Natural killer cell (primary cell): ENCODE measurements around the gene TNNI3. TPM values are rescaled to one million over a fixed set of nuclear protein-coding genes. Genes with fewer than 3 reads are reported as not detected.
A peak's percentile ranks its signal among the peaks of the same experiment; 100 is the strongest.

ENCODE experiments used
- ATAC-seq, 3 donors: fragments of 150-1000 bp in 2 of 3; fragments of 200-7000 bp in 1 of 3; cut with Tn5 transposase; 1 replicate in 1 of 3; 2 replicates in 2 of 3; pipeline ENCODE4 v1.10.0; 2021; ENCODE audit warnings: mild to moderate bottlenecking in 2 of 3, moderate library complexity in 2 of 3
- DNase-seq, 2 donors: peaks; one replicate each; pipeline versions ENCODE4 v3.0.0 to v3.0.0-alpha.2; 2013 to 2021; ENCODE audit warnings: mixed read lengths in 1 of 2
- H3K27ac ChIP-seq: one replicate; pipeline ENCODE4 v1.5.1; 2013; ENCODE audit warnings: mild to moderate bottlenecking, low read length
- H3K27me3 ChIP-seq: one replicate; pipeline ENCODE4 v1.6.1; 2013; ENCODE audit warnings: low read length; ENCODE audit not compliant: control insufficient read depth, insufficient read depth
- H3K36me3 ChIP-seq: one replicate; pipeline ENCODE4 v1.6.1; 2013; ENCODE audit warnings: low read length; ENCODE audit not compliant: control insufficient read depth, insufficient read depth
- H3K4me1 ChIP-seq: one replicate; pipeline ENCODE4 v1.6.1; 2013; ENCODE audit warnings: low read length; ENCODE audit not compliant: control insufficient read depth, insufficient read depth
- H3K4me3 ChIP-seq: one replicate; pipeline ENCODE4 v1.5.1; 2013; ENCODE audit warnings: low read length
- H3K9me3 ChIP-seq: one replicate; pipeline ENCODE4 v1.6.1; 2013; ENCODE audit warnings: low read length; ENCODE audit not compliant: control insufficient read depth, insufficient read depth
- H3K27ac Mint-ChIP-seq, 2 donors: one replicate each; pipeline ENCODE4 v1.8.0; 2022; ENCODE audit warnings: mild to moderate bottlenecking in 2 of 2, mixed read lengths in 2 of 2, moderate library complexity in 1 of 2
- H3K27me3 Mint-ChIP-seq, 2 donors: one replicate each; pipeline ENCODE4 v1.8.0; 2022; ENCODE audit warnings: low read depth in 2 of 2, mixed read lengths in 2 of 2
- H3K36me3 Mint-ChIP-seq: one replicate; pipeline ENCODE4 v1.8.0; 2022; ENCODE audit warnings: mixed read lengths
- H3K4me1 Mint-ChIP-seq, 2 donors: one replicate each; pipeline ENCODE4 v1.8.0; 2022; ENCODE audit warnings: mixed read lengths in 2 of 2
- H3K4me3 Mint-ChIP-seq: one replicate; pipeline ENCODE4 v1.8.0; 2022; ENCODE audit warnings: mild to moderate bottlenecking, moderate library complexity, mixed read lengths
- H3K9me3 Mint-ChIP-seq, 2 donors: one replicate each; pipeline ENCODE4 v1.8.0; 2022; ENCODE audit warnings: mixed read lengths in 2 of 2
- CTCF ChIP-seq: fragments of 200-600 bp; IDR thresholded peaks from one replicate; pipeline ENCODE4 v1.8.0; 2022; ENCODE audit warnings: antibody characterized with exemption
- WGBS: methylation state at CpG from one replicate; pipeline ENCODE4 v1.1.7; 2013; ENCODE audit warnings: missing lambda C conversion rate; ENCODE audit not compliant: insufficient coverage; 5-methylcytosine and 5-hydroxymethylcytosine counted together
- intact Hi-C: fragments of 100-400 bp; cut with micrococcal nuclease; formaldehyde crosslinking; loops from one replicate; pipeline ENCODE4 v1.14.2; 2022
- total RNA-seq, 4 donors: library from RNA; stranded (reverse); fragments of 120-200 nt in 1 of 4; gene quantifications; one replicate each; pipeline versions ENCODE4 v1.2.3 to v1.2.4, GENCODE V29; 2013 to 2022

TNNI3 gene
- total RNA-seq, 3 donors from 2014 or later (not counting 1 experiment from before 2014, with no cell fraction given) = 0.94 TPM; not detected in 2

- ATAC-seq = peak; percentile 22 to 30 (median 28)
- H3K27me3 ChIP-seq = no peaks in the 10 kb centered on the region
- peak within 1 kb of the TSS; percentile 69 for H3K4me3 ChIP-seq
Observed at GRCh38 chr19:55116859-55117662, 40.5 kb downstream of the TNNI3 start, which contains the start of gene PPP1R12C. TSS of gene PPP1R12C (minus strand) at chr19:55117637. CDS start at chr19:55117543, 94 bp downstream.

GRCh38 chr19:55116232-55116858 lies 41.2 kb downstream of the TNNI3 start:
- H3K27ac Mint-ChIP-seq = peak overlapping the region; percentile 89 to 98
- H3K9me3 Mint-ChIP-seq = no peaks in the 10 kb centered on the region
- H3K27me3 Mint-ChIP-seq = no peaks in the 10 kb centered on the region
- ATAC-seq (peak; percentile 16 to 30 (median 22)), DNase-seq (peak; percentile 34 to 74)
- Histone ChIP-seq H3K4me1 (peaks cover 51% of the 10 kb centered on the region), H3K36me3 (peaks cover 5% of the 10 kb centered on the region), H3K27me3 (no peaks in the 10 kb centered on the region), H3K9me3 (no peaks in the 10 kb centered on the region), H3K27ac (peak overlapping the region; percentile 45), H3K4me3 (peak overlapping the region; percentile 69)
- under 1% methylated on average over 25 of the region's 25 CpGs for WGBS
- TF ChIP-seq CTCF = no peak
- intact Hi-C loops = loop anchor here (5.0 kb wide), 1 partner anchor 34 kb away; no protein-coding TSS in a partner anchor
- H3K4me3 Mint-ChIP-seq = peak overlapping the region; percentile 96
- H3K4me1 Mint-ChIP-seq = peaks cover 36 to 49% of the 10 kb centered on the region in 2 donors
- no peaks in the 10 kb centered on the region for H3K36me3 Mint-ChIP-seq

More at GRCh38 chr19:55116859-55117662, 40.5 kb downstream of the TNNI3 start, which contains the start of gene PPP1R12C:
- WGBS = under 1% methylated on average over 97 of the region's 97 CpGs
- no peaks in the 10 kb centered on the region for H3K9me3 ChIP-seq
- peak within 1 kb of the TSS; percentile 45 for H3K27ac ChIP-seq
- H3K36me3 Mint-ChIP-seq = no peaks in the 10 kb centered on the region
- H3K4me3 Mint-ChIP-seq = peak within 1 kb of the TSS; percentile 97
- no peak for DNase-seq
- no peaks in the 10 kb centered on the region for H3K27me3 Mint-ChIP-seq
- no peak for TF ChIP-seq CTCF
- intact Hi-C loops = loop anchor here (1.0 to 5.0 kb wide), 2 partner anchors 35 to 62 kb away; no protein-coding TSS in a partner anchor
- H3K9me3 Mint-ChIP-seq = no peaks in the 10 kb centered on the region
- peaks cover 36 to 49% of the 10 kb centered on the region in 2 donors for H3K4me1 Mint-ChIP-seq
- H3K36me3 ChIP-seq = peaks cover 5% of the 10 kb centered on the region
- peak within 1 kb of the TSS; percentile 89 to 98 for H3K27ac Mint-ChIP-seq
- peaks cover 51% of the 10 kb centered on the region for H3K4me1 ChIP-seq

DNA sequence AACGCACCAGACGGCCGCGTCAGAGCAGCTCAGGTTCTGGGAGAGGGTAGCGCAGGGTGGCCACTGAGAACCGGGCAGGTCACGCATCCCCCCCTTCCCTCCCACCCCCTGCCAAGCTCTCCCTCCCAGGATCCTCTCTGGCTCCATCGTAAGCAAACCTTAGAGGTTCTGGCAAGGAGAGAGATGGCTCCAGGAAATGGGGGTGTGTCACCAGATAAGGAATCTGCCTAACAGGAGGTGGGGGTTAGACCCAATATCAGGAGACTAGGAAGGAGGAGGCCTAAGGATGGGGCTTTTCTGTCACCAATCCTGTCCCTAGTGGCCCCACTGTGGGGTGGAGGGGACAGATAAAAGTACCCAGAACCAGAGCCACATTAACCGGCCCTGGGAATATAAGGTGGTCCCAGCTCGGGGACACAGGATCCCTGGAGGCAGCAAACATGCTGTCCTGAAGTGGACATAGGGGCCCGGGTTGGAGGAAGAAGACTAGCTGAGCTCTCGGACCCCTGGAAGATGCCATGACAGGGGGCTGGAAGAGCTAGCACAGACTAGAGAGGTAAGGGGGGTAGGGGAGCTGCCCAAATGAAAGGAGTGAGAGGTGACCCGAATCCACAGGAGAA lies 42.0 kb downstream of the TNNI3 start:
- Histone ChIP-seq H3K4me1 (peaks cover 51% of the 10 kb centered on the region), H3K4me3 (no peak overlapping the region), H3K9me3 (no peaks in the 10 kb centered on the region), H3K36me3 (peaks cover 5% of the 10 kb centered on the region), H3K27ac (no peak overlapping the region), H3K27me3 (no peaks in the 10 kb centered on the region)
- 87% methylated on average over 12 of the region's 13 CpGs for WGBS
- H3K36me3 Mint-ChIP-seq = no peaks in the 10 kb centered on the region
- peak overlapping the region; percentile 96 for H3K4me3 Mint-ChIP-seq
- peak overlapping the region; percentile 89 to 98 for H3K27ac Mint-ChIP-seq
- no peaks in the 10 kb centered on the region for H3K9me3 Mint-ChIP-seq
- H3K4me1 Mint-ChIP-seq = peaks cover 42 to 54% of the 10 kb centered on the region in 2 donors
- intact Hi-C loops = loop anchor here (5.0 kb wide), 1 partner anchor 33 kb away; no protein-coding TSS in a partner anchor
- DNase-seq (no peak), ATAC-seq (no peak)
- TF ChIP-seq CTCF = no peak
- H3K27me3 Mint-ChIP-seq = no peaks in the 10 kb centered on the region
